GM12872 (cell line): ENCODE data around the gene SEPSECS.

Experiments
- TF ChIP-seq, protein P1 (sequence below): IDR thresholded peaks from 3 replicates; pipeline ENCODE4 v1.5.1; 2011; ENCODE audit warnings: low read depth, mild to moderate bottlenecking, low read length, moderate library complexity; ENCODE audit not compliant: insufficient read depth

Gene SEPSECS

DNA sequence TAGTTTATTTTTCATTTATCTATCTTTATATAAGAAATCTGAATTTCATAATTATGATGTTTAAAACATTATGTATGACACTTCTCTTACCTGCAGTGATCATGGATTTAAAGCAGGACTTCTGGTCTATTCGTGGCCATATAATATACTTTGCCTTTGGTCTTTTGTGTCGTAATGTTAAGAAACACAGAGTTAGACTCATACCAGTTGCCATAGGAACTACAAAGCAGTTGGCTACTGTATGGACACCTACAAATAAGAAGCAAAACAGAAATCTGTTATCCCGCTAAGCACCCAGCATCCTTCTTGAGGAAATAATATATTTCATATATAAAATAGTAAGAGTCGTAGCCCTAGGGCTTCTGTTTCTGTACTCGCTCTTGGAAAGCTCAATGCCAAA is 4.3 kb downstream of the SEPSECS start:
- TF ChIP-seq, protein P1, sequence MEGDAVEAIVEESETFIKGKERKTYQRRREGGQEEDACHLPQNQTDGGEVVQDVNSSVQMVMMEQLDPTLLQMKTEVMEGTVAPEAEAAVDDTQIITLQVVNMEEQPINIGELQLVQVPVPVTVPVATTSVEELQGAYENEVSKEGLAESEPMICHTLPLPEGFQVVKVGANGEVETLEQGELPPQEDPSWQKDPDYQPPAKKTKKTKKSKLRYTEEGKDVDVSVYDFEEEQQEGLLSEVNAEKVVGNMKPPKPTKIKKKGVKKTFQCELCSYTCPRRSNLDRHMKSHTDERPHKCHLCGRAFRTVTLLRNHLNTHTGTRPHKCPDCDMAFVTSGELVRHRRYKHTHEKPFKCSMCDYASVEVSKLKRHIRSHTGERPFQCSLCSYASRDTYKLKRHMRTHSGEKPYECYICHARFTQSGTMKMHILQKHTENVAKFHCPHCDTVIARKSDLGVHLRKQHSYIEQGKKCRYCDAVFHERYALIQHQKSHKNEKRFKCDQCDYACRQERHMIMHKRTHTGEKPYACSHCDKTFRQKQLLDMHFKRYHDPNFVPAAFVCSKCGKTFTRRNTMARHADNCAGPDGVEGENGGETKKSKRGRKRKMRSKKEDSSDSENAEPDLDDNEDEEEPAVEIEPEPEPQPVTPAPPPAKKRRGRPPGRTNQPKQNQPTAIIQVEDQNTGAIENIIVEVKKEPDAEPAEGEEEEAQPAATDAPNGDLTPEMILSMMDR, result no peak

DNA sequence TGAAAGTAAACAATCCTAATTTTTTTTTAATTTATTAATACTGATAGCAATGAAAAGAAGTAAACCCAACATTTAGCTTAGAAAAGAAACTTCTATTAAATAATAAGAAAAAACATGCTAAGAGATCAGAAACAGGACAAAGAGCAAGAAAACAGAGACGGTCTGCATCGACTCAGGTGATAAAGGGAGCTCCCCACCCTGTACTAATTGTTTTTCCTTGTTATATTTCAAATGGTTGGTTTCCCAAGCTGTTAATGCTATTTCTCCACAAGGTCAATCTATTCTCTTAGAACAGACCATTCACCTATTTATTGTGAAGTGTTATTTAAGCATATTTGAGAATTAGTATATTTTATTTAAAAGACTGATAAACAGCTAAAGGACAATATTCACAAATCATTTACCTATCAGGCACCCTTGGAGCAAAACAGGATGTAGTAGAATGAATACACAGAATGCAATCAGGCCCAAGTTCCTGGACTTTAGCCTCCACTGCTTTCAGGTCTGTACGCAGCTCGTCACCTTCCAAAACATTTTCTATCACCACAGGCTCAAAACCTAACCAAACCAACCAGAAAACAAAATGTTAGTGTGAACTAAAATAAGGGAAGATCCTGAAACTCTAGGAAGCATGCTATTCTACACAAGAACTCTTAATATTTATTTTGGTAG is 5.5 kb downstream of the SEPSECS start:
- TF ChIP-seq, protein P1, result no peak

DNA sequence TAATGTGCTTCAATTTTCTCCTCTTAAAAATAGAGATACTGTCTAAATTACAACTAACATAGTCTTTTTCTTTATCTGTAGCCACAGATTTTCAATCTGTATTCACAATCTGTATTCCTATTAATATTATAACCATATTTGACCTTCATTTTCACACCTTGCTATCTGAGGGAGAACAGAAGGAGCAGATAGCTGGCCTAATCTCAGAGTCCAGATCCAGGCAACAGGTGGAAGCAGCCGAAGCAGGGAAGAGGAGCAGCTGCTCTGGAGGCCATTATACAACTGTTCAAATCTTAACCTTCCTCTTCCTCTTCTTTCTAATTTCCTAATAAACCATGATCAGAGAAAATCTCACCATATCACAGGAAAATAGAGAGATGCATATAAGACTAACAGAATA is 14.2 kb downstream of the SEPSECS start:
- TF ChIP-seq, protein P1, result no peak

DNA sequence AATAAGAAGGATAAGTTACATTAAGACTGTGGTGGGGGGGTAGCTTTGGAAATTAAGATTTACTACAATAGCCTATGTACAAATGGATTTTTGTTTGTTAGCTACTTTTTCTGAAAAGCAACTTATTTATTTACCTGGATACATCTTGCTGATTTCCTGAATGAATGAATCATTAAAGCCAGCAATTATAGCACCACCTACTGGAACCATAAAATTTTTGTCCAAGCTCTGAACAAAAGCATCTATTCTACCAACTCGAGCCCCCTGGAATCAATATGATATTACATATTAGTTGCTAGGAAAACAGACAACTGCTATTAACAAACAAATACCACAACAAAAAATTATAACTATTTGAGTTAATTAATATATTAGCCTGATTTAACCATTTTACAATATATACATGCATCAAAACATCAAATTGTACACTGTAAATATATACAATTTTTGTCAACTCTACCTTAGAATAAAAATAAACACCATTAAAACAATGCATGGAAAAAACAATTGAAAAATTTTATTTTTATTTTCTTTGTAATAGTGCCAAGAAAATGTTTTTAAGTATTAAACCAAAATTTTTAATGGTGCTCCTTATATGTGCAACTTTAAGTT is 15.3 kb downstream of the SEPSECS start:
- TF ChIP-seq, protein P1, result peak; percentile 57

DNA sequence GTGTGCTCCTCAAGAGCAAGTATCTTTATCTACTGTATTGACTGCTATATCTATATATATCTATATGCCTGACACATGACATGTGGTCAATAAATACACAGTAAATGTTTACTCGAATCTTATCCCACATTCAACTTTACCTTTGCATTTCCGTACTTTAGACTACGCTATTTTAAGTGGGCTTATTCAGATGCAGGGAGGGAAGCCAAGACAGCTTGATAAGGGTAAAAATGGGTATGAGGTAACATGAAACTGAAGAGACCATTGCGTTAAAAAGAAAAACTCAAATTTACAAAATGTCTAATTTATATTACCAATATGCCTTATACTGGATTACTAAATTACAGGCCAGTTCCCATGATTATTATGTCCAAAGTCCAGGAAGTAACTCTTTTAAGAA is 17.8 kb downstream of the SEPSECS start:
- TF ChIP-seq, protein P1, result no peak

DNA sequence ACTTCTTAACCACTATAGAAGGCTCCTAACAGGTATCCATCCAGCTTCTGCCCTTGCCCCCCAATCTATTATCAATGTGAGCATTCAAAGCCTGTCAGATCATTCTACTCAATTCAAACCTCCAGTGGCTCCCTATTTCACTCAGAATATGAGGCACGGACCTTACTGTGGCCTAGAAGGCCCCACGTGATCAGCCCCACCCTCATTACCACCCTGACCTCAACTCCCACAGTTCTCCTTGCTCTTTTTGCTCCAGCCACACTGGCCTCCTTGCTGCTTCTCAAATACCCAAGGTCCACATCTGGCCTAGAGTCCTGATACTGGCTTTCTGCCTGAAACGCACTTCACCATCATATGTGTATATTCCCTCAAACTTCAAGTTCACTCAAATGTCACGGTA is 18.7 kb downstream of the SEPSECS start:
- TF ChIP-seq, protein P1, result no peak

DNA sequence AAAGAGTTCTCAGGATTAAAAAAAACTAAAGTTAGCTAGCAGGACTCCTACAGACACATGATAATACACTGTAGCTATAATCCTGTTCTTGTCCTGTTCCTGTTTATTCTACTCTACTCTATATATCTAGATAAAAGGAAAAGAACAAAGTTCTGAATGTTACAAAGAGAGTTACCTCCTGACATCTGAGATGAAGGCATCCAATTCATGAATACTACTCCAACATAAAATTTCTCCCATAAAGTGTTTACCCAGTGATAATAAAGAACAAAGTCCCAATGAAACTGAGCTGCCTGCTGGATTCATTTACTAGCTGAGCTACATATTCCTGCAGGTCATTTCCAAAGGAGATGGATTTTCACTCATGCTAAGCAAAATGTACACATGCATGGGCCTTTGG is 27.1 kb downstream of the SEPSECS start:
- TF ChIP-seq, protein P1, result no peak
